Astrocyte (in vitro differentiated cells and primary cell): ENCODE data around the gene COX7A2.

Experiments
- CTCF ChIP-seq: IDR thresholded peaks from 2 replicates; pipeline ENCODE4 v1.5.1; 2011; ENCODE audit warnings: low read depth, mild to moderate bottlenecking, inconsistent platforms, low read length, moderate library complexity; ENCODE audit not compliant: insufficient read depth
- EZH2 ChIP-seq: IDR thresholded peaks from 2 replicates; pipeline ENCODE4 v1.6.1; 2012; ENCODE audit warnings: mild to moderate bottlenecking, low read length, inconsistent platforms; ENCODE audit not compliant: insufficient read depth

GRCh38 chr6:75287424-75287823 lies 43.8 kb upstream of the COX7A2 start:
- TF ChIP-seq CTCF (no peak), EZH2 (no peak)
